Natural killer cell treated with Interleukin-12 subunit alpha and Interleukin-12 subunit beta and Interleukin-15 and Interleukin-18, amount 100 ng/mL, for 72 hours (primary cell): ENCODE measurements around the gene COA1. TPM values are rescaled to one million over a fixed set of nuclear protein-coding genes. Genes with fewer than 3 reads are reported as not detected.
A peak's percentile ranks its signal among the peaks of the same experiment; 100 is the strongest.
"Not testable (repeated sequence)": the region's sequence is repeated elsewhere in the genome, so short reads cannot be mapped to it uniquely, and the experiment has no call there.

Source experiments
- ATAC-seq, 2 donors: fragments of 150-1000 bp; cut with Tn5 transposase in 1 of 2; sonication (Bioruptor Pico), chemical (Tn5 transposase) in 1 of 2; 2 replicates each; pipeline ENCODE4 v1.10.0; 2021
- DNase-seq: peaks from one replicate; pipeline ENCODE4 v3.0.0; 2022; ENCODE audit warnings: low spot score
- H3K27ac Mint-ChIP-seq, 2 donors: 1 replicate in 1 of 2; 2 replicates in 1 of 2; pipeline ENCODE4 v1.8.0; 2022; ENCODE audit warnings: mixed read lengths in 2 of 2, mild to moderate bottlenecking in 1 of 2, moderate library complexity in 1 of 2
- H3K27me3 Mint-ChIP-seq, 2 donors: 1 replicate in 1 of 2; 2 replicates in 1 of 2; pipeline ENCODE4 v1.8.0; 2022; ENCODE audit warnings: mixed read lengths in 2 of 2
- H3K36me3 Mint-ChIP-seq: one replicate; pipeline ENCODE4 v1.8.0; 2022; ENCODE audit warnings: mixed read lengths
- H3K4me1 Mint-ChIP-seq, 2 donors: 1 replicate in 1 of 2; 2 replicates in 1 of 2; pipeline ENCODE4 v1.8.0; 2022; ENCODE audit warnings: low read depth in 2 of 2, mixed read lengths in 2 of 2, mild to moderate bottlenecking in 1 of 2
- H3K4me3 Mint-ChIP-seq: one replicate; pipeline ENCODE4 v1.8.0; 2022; ENCODE audit warnings: mixed read lengths
- H3K9me3 Mint-ChIP-seq: 2 replicates; pipeline ENCODE4 v1.8.0; 2022; ENCODE audit warnings: mixed read lengths
- total RNA-seq, 2 donors: library from RNA; stranded (reverse); gene quantifications; one replicate each; pipeline ENCODE4 v1.2.3, GENCODE V29; 2022

COA1 gene
- total RNA-seq, 2 donors from 2014 or later: 77.2 to 119 TPM

GRCh38 chr7:43752411-43752810 lies 23.1 kb upstream of the COA1 start:
- Mint-ChIP-seq H3K27me3 (peaks cover 0 to 12% of the 10 kb centered on the region in 2 donors), H3K9me3 (no peaks in the 10 kb centered on the region), H3K27ac (no peak overlapping the region)

DNA sequence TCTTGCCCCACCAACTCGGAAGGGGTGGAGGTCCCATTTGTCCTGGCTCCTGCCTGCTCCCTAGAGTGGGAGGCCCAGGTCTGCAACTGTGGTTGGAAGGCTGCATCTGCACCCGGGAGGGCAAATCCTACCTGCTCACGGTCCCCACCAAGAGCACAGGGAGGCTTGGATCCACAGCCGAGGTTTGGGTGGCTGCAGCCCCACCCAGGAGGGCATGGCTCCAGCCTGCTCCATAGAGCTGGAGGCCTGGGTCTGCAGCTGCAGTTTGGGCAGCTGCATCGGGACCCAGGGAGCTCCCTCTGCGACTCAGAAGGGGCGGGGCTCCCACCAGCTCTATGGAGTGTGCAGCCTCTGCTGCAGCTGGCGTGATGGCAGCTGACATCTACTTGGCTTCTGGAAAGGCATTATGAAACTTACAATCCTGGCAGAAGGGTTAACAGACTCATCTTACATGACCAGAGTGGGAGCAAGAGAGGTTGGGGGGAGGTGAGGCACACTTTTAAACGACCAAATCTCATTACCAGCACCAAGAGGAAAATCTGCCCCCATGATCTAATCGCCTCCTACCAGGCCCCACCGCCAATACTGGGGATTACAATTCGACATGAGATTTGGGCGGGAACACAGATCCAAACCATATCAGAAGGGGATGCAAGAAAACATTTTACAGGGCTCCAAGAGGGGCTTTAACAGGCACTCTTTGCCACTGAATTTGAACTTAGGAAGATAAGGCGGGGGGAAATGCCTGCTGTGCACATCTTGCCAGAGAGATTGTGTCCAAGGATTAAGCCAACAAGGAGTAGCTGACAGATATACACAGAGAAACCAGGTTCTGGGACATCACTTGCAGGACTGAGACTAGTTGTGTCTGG lies 20.9 kb upstream of the COA1 start:
- Mint-ChIP-seq H3K27ac (peak overlapping the region; percentile 57 to 58), H3K9me3 (no peaks in the 10 kb centered on the region), H3K4me3 (peak overlapping the region; percentile 66), H3K27me3 (peaks cover 6 to 8% of the 10 kb centered on the region in 2 donors), H3K4me1 (peaks cover 10 to 18% of the 10 kb centered on the region in 2 donors), H3K36me3 (no peaks in the 10 kb centered on the region)
- ATAC-seq (peak; percentile 26 to 56), DNase-seq (no peak)

More at GRCh38 chr7:43752411-43752810, 23.1 kb upstream of the COA1 start:
- ATAC-seq: no peak
- no peak overlapping the region for H3K4me3 Mint-ChIP-seq
- H3K4me1 Mint-ChIP-seq: peaks cover 25 to 27% of the 10 kb centered on the region in 2 donors
- DNase-seq: no peak
- no peaks in the 10 kb centered on the region for H3K36me3 Mint-ChIP-seq

GRCh38 chr7:43749383-43749940 lies 20.1 kb upstream of the COA1 start:
- Mint-ChIP-seq H3K27ac (peak overlapping the region in 1 of 2 donors; percentile 52), H3K4me3 (no peak overlapping the region), H3K27me3 (peaks cover 6 to 8% of the 10 kb centered on the region in 2 donors), H3K36me3 (no peaks in the 10 kb centered on the region), H3K4me1 (peaks cover 10 to 18% of the 10 kb centered on the region in 2 donors), H3K9me3 (no peaks in the 10 kb centered on the region)
- DNase-seq (no peak), ATAC-seq (no peak)

DNA sequence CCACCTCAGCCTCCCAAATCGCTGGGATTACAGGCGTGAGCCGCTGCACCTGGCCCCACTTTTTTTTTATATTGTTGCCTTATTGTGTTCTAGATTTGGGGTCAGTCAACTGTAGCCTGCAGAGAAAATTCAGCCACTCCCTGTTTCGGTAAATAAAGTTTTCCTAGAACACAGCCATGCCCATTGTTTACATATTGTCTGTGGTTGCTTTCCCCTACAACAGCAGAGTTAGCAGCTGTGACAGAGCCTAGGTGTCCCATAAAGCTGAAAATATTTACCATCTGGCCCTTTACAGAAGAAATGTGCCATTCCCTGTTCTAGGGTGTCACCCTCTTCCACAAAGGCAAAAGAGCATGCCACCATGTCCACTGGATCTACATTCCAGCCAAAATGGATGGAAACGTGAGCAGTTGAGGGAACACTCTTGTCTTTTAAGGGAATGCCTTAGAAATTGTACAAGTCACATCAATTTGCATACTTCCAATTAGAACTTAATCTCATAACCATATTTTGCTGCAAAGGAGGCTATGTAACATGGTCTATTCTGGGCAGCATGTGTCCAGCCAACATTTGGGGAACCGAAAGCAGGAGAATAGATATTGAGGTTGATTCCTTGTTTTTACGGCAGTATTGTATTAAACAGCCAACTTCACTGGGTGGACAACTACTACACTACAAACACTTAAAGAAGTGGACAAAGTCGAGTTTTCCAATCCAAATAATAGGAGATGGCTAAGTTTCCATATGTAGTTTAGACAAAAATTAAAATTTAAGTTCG lies 18.2 kb upstream of the COA1 start:
- Mint-ChIP-seq H3K27me3 (peaks cover 6 to 8% of the 10 kb centered on the region in 2 donors), H3K9me3 (no peaks in the 10 kb centered on the region), H3K4me1 (peaks cover 10 to 11% of the 10 kb centered on the region in 2 donors), H3K4me3 (no peak overlapping the region), H3K36me3 (no peaks in the 10 kb centered on the region), H3K27ac (no peak overlapping the region)
- DNase-seq (no peak), ATAC-seq (no peak)

GRCh38 chr7:43742692-43743091 lies 13.4 kb upstream of the COA1 start:
- Mint-ChIP-seq H3K9me3 (no peaks in the 10 kb centered on the region), H3K27me3 (peaks cover 6 to 8% of the 10 kb centered on the region in 2 donors), H3K4me3 (no peak overlapping the region), H3K4me1 (peaks cover 6 to 16% of the 10 kb centered on the region in 2 donors), H3K27ac (peak overlapping the region in 1 of 2 donors; percentile 41), H3K36me3 (no peaks in the 10 kb centered on the region)
- DNase-seq: no peak
- ATAC-seq: peak in 1 of 2 donors; percentile 70

GRCh38 chr7:43737467-43738127 lies 8.3 kb upstream of the COA1 start:
- DNase-seq: no peak
- Mint-ChIP-seq H3K4me3 (no peak overlapping the region), H3K27ac (peak overlapping the region in 1 of 2 donors; percentile 21), H3K36me3 (no peaks in the 10 kb centered on the region), H3K27me3 (no peaks in the 10 kb centered on the region), H3K4me1 (peaks cover 23 to 33% of the 10 kb centered on the region in 2 donors), H3K9me3 (no peaks in the 10 kb centered on the region)
- no peak for ATAC-seq

GRCh38 chr7:43735802-43736603 lies 6.7 kb upstream of the COA1 start:
- H3K36me3 Mint-ChIP-seq: no peaks in the 10 kb centered on the region
- peak overlapping the region; percentile 14 for H3K4me3 Mint-ChIP-seq
- peaks cover 23 to 33% of the 10 kb centered on the region in 2 donors for H3K4me1 Mint-ChIP-seq
- H3K27ac Mint-ChIP-seq: peak overlapping the region; percentile 81 to 86
- H3K27me3 Mint-ChIP-seq: no peaks in the 10 kb centered on the region
- DNase-seq (peak; percentile 75), ATAC-seq (peak; percentile 93)
- H3K9me3 Mint-ChIP-seq: no peaks in the 10 kb centered on the region

DNA sequence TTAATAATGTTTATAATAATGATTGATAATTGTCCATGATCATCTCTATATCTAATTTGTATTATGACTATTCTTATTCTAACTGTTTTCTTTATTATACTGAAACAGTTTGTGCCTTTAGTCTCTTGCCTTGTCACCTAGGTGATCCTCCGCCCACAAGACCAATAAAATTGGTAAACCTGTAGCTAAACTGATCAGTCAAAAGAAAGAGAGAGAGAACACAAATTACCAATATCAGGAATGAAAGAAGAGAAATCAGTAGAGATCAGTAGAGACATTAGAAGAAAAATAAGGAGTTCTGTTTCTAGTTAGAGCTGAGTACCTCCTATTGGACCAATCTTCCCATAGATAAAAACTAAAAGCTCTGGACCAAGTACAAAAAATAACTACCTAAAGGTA lies 6.1 kb upstream of the COA1 start:
- no peaks in the 10 kb centered on the region for H3K9me3 Mint-ChIP-seq
- H3K36me3 Mint-ChIP-seq: no peaks in the 10 kb centered on the region
- H3K4me3 Mint-ChIP-seq: peak overlapping the region; percentile 14
- no peak for DNase-seq
- peak in 1 of 2 donors; percentile 21 for ATAC-seq
- H3K4me1 Mint-ChIP-seq: peaks cover 23 to 33% of the 10 kb centered on the region in 2 donors
- H3K27ac Mint-ChIP-seq: peak overlapping the region; percentile 81 to 86
- no peaks in the 10 kb centered on the region for H3K27me3 Mint-ChIP-seq

DNA sequence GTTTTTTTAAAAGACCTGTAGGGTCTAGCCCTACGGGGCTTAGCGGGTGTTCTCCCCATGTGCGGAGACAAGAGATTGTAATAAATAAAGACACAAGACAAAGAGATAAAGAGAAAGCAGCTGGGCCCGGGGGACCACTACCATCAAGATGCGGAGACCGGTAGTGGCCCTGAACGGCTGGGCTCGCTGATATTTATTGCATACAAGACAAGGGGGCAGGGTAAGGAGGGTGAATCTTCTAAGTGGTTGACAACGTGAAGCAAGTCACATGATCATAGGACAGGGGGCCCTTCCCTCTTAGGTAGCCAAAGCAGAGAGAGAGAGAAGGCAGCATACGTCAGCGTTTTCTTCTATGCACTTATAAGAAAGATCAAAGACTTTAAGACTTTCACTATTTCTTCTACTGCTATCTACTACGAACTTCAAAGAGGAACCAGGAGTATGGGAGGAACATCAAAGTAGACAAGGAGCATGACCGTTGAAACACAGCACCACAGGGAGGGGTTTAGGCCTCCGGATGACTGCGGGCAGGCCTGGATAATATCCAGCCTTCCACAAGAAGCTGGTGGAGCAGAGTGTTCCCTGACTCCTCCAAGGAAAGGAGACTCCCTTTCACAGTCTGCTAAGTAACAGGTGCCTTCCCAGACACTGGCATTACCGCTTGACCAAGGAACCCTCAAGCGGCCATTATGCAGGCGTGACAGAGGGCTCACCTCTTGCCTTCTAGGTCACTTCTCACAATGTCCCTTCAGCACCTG lies 5.4 kb upstream of the COA1 start:
- H3K27me3 Mint-ChIP-seq, ATAC-seq, H3K9me3 Mint-ChIP-seq, H3K36me3 Mint-ChIP-seq, DNase-seq, H3K4me3 Mint-ChIP-seq: not testable (repeated sequence)
- peaks cover 23 to 33% of the 10 kb centered on the region in 2 donors for H3K4me1 Mint-ChIP-seq
- H3K27ac Mint-ChIP-seq: peak overlapping the region; percentile 81 to 86

DNA sequence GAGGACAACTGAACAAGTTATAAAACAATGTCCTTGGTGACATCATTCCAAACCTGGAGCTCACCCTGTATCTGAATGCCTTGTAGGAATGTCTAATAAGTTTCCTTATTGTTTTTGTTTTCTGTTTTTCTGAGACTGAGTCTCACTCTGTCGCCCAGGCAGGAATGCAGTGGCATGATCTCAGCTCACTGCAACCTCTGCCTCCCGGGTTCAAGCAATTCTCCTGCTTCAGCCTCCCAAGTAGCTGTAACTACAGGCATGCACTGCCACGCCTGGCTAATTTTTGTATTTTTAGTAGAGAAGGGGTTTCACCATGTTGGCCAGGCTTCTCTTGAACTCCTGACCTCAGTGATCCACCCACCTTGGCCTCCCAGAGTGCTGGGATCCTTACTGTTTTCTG lies 2.2 kb upstream of the COA1 start:
- not testable (repeated sequence) for H3K9me3 Mint-ChIP-seq, H3K4me3 Mint-ChIP-seq, DNase-seq, H3K27me3 Mint-ChIP-seq, H3K27ac Mint-ChIP-seq, ATAC-seq
- peaks cover 32 to 33% of the 10 kb centered on the region in 2 donors for H3K4me1 Mint-ChIP-seq
- peaks cover 13% of the 10 kb centered on the region for H3K36me3 Mint-ChIP-seq

GRCh38 chr7:43729924-43730248 lies 563 bp upstream of the COA1 start:
- Mint-ChIP-seq H3K36me3 (peaks cover 13% of the 10 kb centered on the region), H3K9me3 (no peaks in the 10 kb centered on the region), H3K27ac (peak overlapping the region; percentile 84 to 87), H3K4me3 (peak overlapping the region; percentile 95), H3K4me1 (peaks cover 21 to 28% of the 10 kb centered on the region in 2 donors), H3K27me3 (no peaks in the 10 kb centered on the region)
- no peak for ATAC-seq
- DNase-seq: no peak

- DNase-seq (no peak), ATAC-seq (no peak)
- peaks cover 21 to 31% of the 10 kb centered on the region in 2 donors for H3K4me1 Mint-ChIP-seq
- no peaks in the 10 kb centered on the region for H3K9me3 Mint-ChIP-seq
- H3K27me3 Mint-ChIP-seq: no peaks in the 10 kb centered on the region
- peaks cover 13% of the 10 kb centered on the region for H3K36me3 Mint-ChIP-seq
- H3K4me3 Mint-ChIP-seq: peak overlapping the region; percentile 67
- peak overlapping the region; percentile 21 to 39 for H3K27ac Mint-ChIP-seq
Measured at GRCh38 chr7:43727494-43727893, 1.8 kb downstream of the COA1 start.
